ENCODE results near the gene SLC6A7.

DNA sequence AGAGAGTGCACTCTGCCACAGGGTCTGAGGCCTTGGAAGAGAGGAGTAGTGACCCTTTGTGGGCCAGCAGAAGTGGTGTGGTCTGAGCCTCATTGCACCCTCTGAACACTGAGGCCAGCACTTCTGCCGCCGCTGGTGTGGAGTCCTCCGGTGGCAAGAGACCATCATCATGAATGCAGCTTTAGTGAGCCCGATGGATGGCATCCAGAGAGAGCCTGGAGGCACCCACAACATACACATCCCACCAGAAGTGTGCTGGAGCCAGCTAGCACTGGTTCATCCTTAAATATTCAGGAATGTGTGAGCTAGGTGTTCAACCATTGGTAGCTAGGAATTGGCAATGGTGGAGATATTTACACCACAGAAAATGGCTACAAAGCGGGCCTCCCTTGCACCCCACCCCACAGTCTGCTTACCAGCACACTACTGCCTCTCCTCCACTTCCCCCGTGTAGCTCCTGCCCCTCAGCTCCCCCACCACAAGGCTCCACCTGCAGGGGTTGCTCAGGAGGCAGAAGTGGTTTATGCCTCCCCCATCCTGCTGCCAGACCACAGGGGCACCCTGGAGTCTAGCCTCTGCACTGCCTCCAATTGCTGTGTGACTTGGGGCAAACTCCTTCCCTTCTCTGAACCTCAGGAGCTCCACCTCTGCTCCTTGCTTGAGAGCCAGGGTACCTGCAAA is 16.4 kb downstream of the SLC6A7 start:
- TF ChIP-seq, protein P1, sequence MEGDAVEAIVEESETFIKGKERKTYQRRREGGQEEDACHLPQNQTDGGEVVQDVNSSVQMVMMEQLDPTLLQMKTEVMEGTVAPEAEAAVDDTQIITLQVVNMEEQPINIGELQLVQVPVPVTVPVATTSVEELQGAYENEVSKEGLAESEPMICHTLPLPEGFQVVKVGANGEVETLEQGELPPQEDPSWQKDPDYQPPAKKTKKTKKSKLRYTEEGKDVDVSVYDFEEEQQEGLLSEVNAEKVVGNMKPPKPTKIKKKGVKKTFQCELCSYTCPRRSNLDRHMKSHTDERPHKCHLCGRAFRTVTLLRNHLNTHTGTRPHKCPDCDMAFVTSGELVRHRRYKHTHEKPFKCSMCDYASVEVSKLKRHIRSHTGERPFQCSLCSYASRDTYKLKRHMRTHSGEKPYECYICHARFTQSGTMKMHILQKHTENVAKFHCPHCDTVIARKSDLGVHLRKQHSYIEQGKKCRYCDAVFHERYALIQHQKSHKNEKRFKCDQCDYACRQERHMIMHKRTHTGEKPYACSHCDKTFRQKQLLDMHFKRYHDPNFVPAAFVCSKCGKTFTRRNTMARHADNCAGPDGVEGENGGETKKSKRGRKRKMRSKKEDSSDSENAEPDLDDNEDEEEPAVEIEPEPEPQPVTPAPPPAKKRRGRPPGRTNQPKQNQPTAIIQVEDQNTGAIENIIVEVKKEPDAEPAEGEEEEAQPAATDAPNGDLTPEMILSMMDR (tag by site-specific recombination; IDR thresholded peaks at IDR 0.05) = no peak
- no peak for TF ChIP-seq GLIS1 (tag by site-specific recombination; IDR thresholded peaks at IDR 0.05)

Data from HEK293 (cell line).